ENCODE results near the gene FOXD4L6. TPM values are rescaled to one million over a fixed set of nuclear protein-coding genes. Genes with fewer than 3 reads are reported as not detected.
"Not testable (repeated sequence)": the region's sequence is repeated elsewhere in the genome, so short reads cannot be mapped to it uniquely, and the experiment has no call there.

FOXD4L6 gene
- total RNA-seq (2014; rRNA removed; shearing (Covaris generic)) (not detected in 2 replicates), total RNA-seq (2022) (0.29 TPM in 1 of 2 replicates, not detected in the other), Bru-seq, nascent RNA (percentile 18 among the genes with signal in this experiment), BruChase-seq, experiment 1, labeled RNA remaining after a 6-hour chase (not detected), BruChase-seq, experiment 2, labeled RNA remaining after a 2-hour chase (percentile 23 among the genes with signal in this experiment)
- long read RNA-seq = 0 reads

GRCh38 chr9:41128581-41128980 is at the start of gene FOXD4L6:
Gene FOXD4L6, minus strand, starts transcription at chr9:41128681. Its CDS starts 298 bp downstream, at chr9:41128383.
- H3K79me2 ChIP-seq (ENCODE audit: insufficient read depth, low read depth, low read length); H3K9me2 ChIP-seq (ENCODE audit: insufficient read depth, low read length); H3K9me3 ChIP-seq (ENCODE audit: low read length); DNase-seq (ENCODE audit: low spot score); POLR2A ChIA-PET; H3K4me3 ChIP-seq (ENCODE audit: low read depth, low read length, poor library complexity, severe bottlenecking); H3K27ac ChIP-seq (ENCODE audit: low read depth, low read length, poor library complexity, severe bottlenecking); H3K4me1 ChIP-seq (ENCODE audit: insufficient read depth, low read length, poor library complexity, severe bottlenecking); H4K20me1 ChIP-seq (ENCODE audit: insufficient read depth, low read length); H2AFZ ChIP-seq (ENCODE audit: low read length); intact Hi-C loops (cut with micrococcal nuclease; ENCODE audit: unreplicated experiment); BruUV-seq (replicated peaks); H3K4me2 ChIP-seq (ENCODE audit: low read length); H3K36me3 ChIP-seq (ENCODE audit: insufficient read depth, low read length); CTCF ChIA-PET (ENCODE audit: unreplicated experiment): not testable (repeated sequence)

GRCh38 chr9:41174994-41175393 is 46.5 kb upstream of the FOXD4L6 start:
- H3K4me3 ChIP-seq (ENCODE audit: low read depth, low read length, poor library complexity, severe bottlenecking); H3K27ac ChIP-seq (ENCODE audit: low read depth, low read length, poor library complexity, severe bottlenecking); intact Hi-C loops (cut with micrococcal nuclease; ENCODE audit: unreplicated experiment); H4K20me1 ChIP-seq (ENCODE audit: insufficient read depth, low read length); POLR2A ChIA-PET; H3K9me2 ChIP-seq (ENCODE audit: insufficient read depth, low read length); H3K4me1 ChIP-seq (ENCODE audit: insufficient read depth, low read length, poor library complexity, severe bottlenecking); H3K79me2 ChIP-seq (ENCODE audit: insufficient read depth, low read depth, low read length); H3K4me2 ChIP-seq (ENCODE audit: low read length); H3K9me3 ChIP-seq (ENCODE audit: low read length); H2AFZ ChIP-seq (ENCODE audit: low read length); BruUV-seq (replicated peaks); CTCF ChIA-PET (ENCODE audit: unreplicated experiment); H3K36me3 ChIP-seq (ENCODE audit: insufficient read depth, low read length); DNase-seq (ENCODE audit: low spot score): not testable (repeated sequence)

GRCh38 chr9:41150116-41150515 is 21.6 kb upstream of the FOXD4L6 start:
- CTCF ChIA-PET (ENCODE audit: unreplicated experiment); H3K79me2 ChIP-seq (ENCODE audit: insufficient read depth, low read depth, low read length); H2AFZ ChIP-seq (ENCODE audit: low read length); BruUV-seq (replicated peaks); H3K4me2 ChIP-seq (ENCODE audit: low read length); H4K20me1 ChIP-seq (ENCODE audit: insufficient read depth, low read length); H3K4me3 ChIP-seq (ENCODE audit: low read depth, low read length, poor library complexity, severe bottlenecking); intact Hi-C loops (cut with micrococcal nuclease; ENCODE audit: unreplicated experiment); H3K36me3 ChIP-seq (ENCODE audit: insufficient read depth, low read length); H3K27ac ChIP-seq (ENCODE audit: low read depth, low read length, poor library complexity, severe bottlenecking); H3K4me1 ChIP-seq (ENCODE audit: insufficient read depth, low read length, poor library complexity, severe bottlenecking); H3K9me3 ChIP-seq (ENCODE audit: low read length); DNase-seq (ENCODE audit: low spot score); POLR2A ChIA-PET; H3K9me2 ChIP-seq (ENCODE audit: insufficient read depth, low read length): not testable (repeated sequence)

- H3K4me1 ChIP-seq (ENCODE audit: insufficient read depth, low read length, poor library complexity, severe bottlenecking); H3K4me2 ChIP-seq (ENCODE audit: low read length); H2AFZ ChIP-seq (ENCODE audit: low read length); H3K4me3 ChIP-seq (ENCODE audit: low read depth, low read length, poor library complexity, severe bottlenecking); H3K79me2 ChIP-seq (ENCODE audit: insufficient read depth, low read depth, low read length); H3K9me3 ChIP-seq (ENCODE audit: low read length); intact Hi-C loops (cut with micrococcal nuclease; ENCODE audit: unreplicated experiment); DNase-seq (ENCODE audit: low spot score); H3K9me2 ChIP-seq (ENCODE audit: insufficient read depth, low read length); H4K20me1 ChIP-seq (ENCODE audit: insufficient read depth, low read length); POLR2A ChIA-PET; BruUV-seq (replicated peaks); H3K27ac ChIP-seq (ENCODE audit: low read depth, low read length, poor library complexity, severe bottlenecking); CTCF ChIA-PET (ENCODE audit: unreplicated experiment); H3K36me3 ChIP-seq (ENCODE audit: insufficient read depth, low read length): not testable (repeated sequence)
Measured at GRCh38 chr9:41141878-41142277, 13.4 kb upstream of the FOXD4L6 start.

GRCh38 chr9:41126746-41127446 is 1.6 kb downstream of the FOXD4L6 start:
- CTCF ChIA-PET (ENCODE audit: unreplicated experiment); POLR2A ChIA-PET; H3K4me2 ChIP-seq (ENCODE audit: low read length); H4K20me1 ChIP-seq (ENCODE audit: insufficient read depth, low read length); H3K4me3 ChIP-seq (ENCODE audit: low read depth, low read length, poor library complexity, severe bottlenecking); H3K36me3 ChIP-seq (ENCODE audit: insufficient read depth, low read length); H3K79me2 ChIP-seq (ENCODE audit: insufficient read depth, low read depth, low read length); H3K9me3 ChIP-seq (ENCODE audit: low read length); H2AFZ ChIP-seq (ENCODE audit: low read length); H3K9me2 ChIP-seq (ENCODE audit: insufficient read depth, low read length); intact Hi-C loops (cut with micrococcal nuclease; ENCODE audit: unreplicated experiment); H3K27ac ChIP-seq (ENCODE audit: low read depth, low read length, poor library complexity, severe bottlenecking); H3K4me1 ChIP-seq (ENCODE audit: insufficient read depth, low read length, poor library complexity, severe bottlenecking); BruUV-seq (replicated peaks); DNase-seq (ENCODE audit: low spot score): not testable (repeated sequence)

GRCh38 chr9:41125936-41126335 is 2.5 kb downstream of the FOXD4L6 start:
- H3K4me2 ChIP-seq (ENCODE audit: low read length); POLR2A ChIA-PET; CTCF ChIA-PET (ENCODE audit: unreplicated experiment); H3K79me2 ChIP-seq (ENCODE audit: insufficient read depth, low read depth, low read length); H3K36me3 ChIP-seq (ENCODE audit: insufficient read depth, low read length); H3K4me3 ChIP-seq (ENCODE audit: low read depth, low read length, poor library complexity, severe bottlenecking); H4K20me1 ChIP-seq (ENCODE audit: insufficient read depth, low read length); H3K9me3 ChIP-seq (ENCODE audit: low read length); intact Hi-C loops (cut with micrococcal nuclease; ENCODE audit: unreplicated experiment); H3K9me2 ChIP-seq (ENCODE audit: insufficient read depth, low read length); H3K4me1 ChIP-seq (ENCODE audit: insufficient read depth, low read length, poor library complexity, severe bottlenecking); H3K27ac ChIP-seq (ENCODE audit: low read depth, low read length, poor library complexity, severe bottlenecking); BruUV-seq (replicated peaks); DNase-seq (ENCODE audit: low spot score); H2AFZ ChIP-seq (ENCODE audit: low read length): not testable (repeated sequence)
